Spleen (tissue), 7 donors: ENCODE results near the gene TMED4.

Experiments
- CTCF ChIP-seq, 11 experiments: fragments of 200-600 bp in 7 of 11; fragments of 450-650 bp in 4 of 11; sonication (generic) in 4 of 11; IDR thresholded peaks in 8 of 11; conservative IDR thresholded peaks in 3 of 11; 1 replicate in 7 of 11; 2 replicates in 4 of 11; pipeline versions ENCODE4 v1.4.0 to v1.8.0; 2016 to 2021; ENCODE audit warnings: antibody characterized with exemption in 11 of 11, inconsistent platforms in 4 of 11, mild to moderate bottlenecking in 1 of 11
- POLR2A ChIP-seq, 3 donors: fragments of 450-650 bp; IDR thresholded peaks; one replicate each; pipeline ENCODE4 v1.5.1; 2017; ENCODE audit warnings: antibody characterized with exemption in 3 of 3, mild to moderate bottlenecking in 1 of 3
- POLR2AphosphoS5 ChIP-seq, 3 donors: sonication (generic); formaldehyde crosslinking; IDR thresholded peaks; one replicate each; pipeline ENCODE4 v1.5.1; 2017; ENCODE audit warnings: antibody characterized with exemption in 3 of 3
- donor health status: DM: no; HTN: no; CAD: no; lungs with moderate emphysema.
- donor health status: DM: no; HTN: no; CAD: no.
- donor health status: DM: no; HTN: no; CAD: no.

DNA sequence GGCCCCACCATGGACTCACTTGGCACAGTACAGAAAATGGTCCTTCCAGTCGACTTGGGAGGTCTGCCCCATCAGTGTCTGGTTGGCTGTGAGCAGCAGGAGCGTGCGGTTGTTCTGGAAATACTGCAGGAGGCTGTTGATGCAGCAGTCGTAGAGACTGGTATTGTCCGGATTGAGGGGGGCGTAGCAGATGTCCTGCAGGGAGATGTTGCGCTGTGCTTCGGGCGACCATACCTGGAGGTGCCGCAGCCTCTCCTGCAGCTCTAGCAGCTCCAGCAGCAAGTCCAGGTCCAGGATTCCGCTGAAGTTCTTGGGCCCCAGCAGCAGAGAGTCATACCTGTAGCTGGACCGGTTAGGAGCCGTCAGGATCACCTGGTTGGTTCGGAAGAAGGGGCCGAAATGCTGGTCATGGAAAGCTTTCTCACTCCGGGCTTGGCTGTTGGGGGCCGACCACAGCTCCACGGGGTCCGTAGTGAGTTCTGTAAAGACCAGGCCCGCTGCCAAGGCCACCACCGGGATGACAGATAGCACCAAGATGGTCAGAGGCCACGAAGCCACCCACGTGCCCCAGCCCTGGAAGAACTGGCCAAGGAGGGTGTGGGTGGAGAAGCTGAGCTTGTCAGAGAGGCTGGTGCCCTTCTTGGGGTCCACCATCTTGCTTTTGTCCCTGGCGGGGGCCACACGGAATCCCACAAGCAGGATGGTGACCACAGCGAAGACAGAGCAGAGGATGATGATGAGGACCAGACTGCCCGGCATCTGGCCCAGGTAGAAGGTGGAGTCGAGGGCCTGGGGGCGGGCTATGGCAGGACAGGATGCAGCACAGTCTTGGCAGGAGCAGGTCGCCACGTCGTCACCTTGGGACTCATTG is 43.0 kb downstream of the TMED4 start:
- TF ChIP-seq CTCF (IDR thresholded peaks at IDR 0.05 in 8 of 11, conservative IDR thresholded peaks at IDR 0.05 in 3 of 11) (no peak), POLR2AphosphoS5 (IDR thresholded peaks at IDR 0.05) (no peak), POLR2A (IDR thresholded peaks at IDR 0.05) (no peak)
